ENCODE measurements around the gene BBS1.

Gene BBS1

GRCh38 chr11:66546966-66547661 lies 36.7 kb downstream of the BBS1 start:
- TF ChIP-seq POLR2AphosphoS5 (IDR thresholded peaks at IDR 0.05; ENCODE audit: low read depth, low read length) (no peak), REST (IDR thresholded peaks at IDR 0.05; ENCODE audit: insufficient read depth in 1 of 2, low read depth in 2 of 2, low read length in 2 of 2) (no peak)

GRCh38 chr11:66547662-66548009 lies 37.2 kb downstream of the BBS1 start:
- no peak for TF ChIP-seq TAF1 (IDR thresholded peaks at IDR 0.05; ENCODE audit: borderline replicate concordance, insufficient read depth, low read length)
- TF ChIP-seq POLR2AphosphoS5 (IDR thresholded peaks at IDR 0.05; ENCODE audit: low read depth, low read length) = no peak
- no peak for TF ChIP-seq SIN3A (IDR thresholded peaks at IDR 0.05; ENCODE audit: borderline replicate concordance, insufficient read depth, low read length)
- no peak for TF ChIP-seq REST (IDR thresholded peaks at IDR 0.05; ENCODE audit: insufficient read depth in 1 of 2, low read depth in 2 of 2, low read length in 2 of 2)
- TF ChIP-seq FOXP2 (optimal IDR thresholded peaks at IDR 0.05; ENCODE audit: borderline replicate concordance, extremely low read depth, extremely low read length, insufficient read depth) = no peak

GRCh38 chr11:66548041-66548440 lies 37.6 kb downstream of the BBS1 start:
- TF ChIP-seq POLR2AphosphoS5 (IDR thresholded peaks at IDR 0.05; ENCODE audit: low read depth, low read length) (no peak), REST (IDR thresholded peaks at IDR 0.05; ENCODE audit: insufficient read depth in 1 of 2, low read depth in 2 of 2, low read length in 2 of 2) (no peak), SIN3A (IDR thresholded peaks at IDR 0.05; ENCODE audit: borderline replicate concordance, insufficient read depth, low read length) (no peak), FOXP2 (optimal IDR thresholded peaks at IDR 0.05; ENCODE audit: borderline replicate concordance, extremely low read depth, extremely low read length, insufficient read depth) (no peak), TAF1 (IDR thresholded peaks at IDR 0.05; ENCODE audit: borderline replicate concordance, insufficient read depth, low read length) (no peak)

- no peak for TF ChIP-seq POLR2AphosphoS5 (IDR thresholded peaks at IDR 0.05; ENCODE audit: low read depth, low read length)
- no peak for TF ChIP-seq FOXP2 (optimal IDR thresholded peaks at IDR 0.05; ENCODE audit: borderline replicate concordance, extremely low read depth, extremely low read length, insufficient read depth)
- TF ChIP-seq REST (IDR thresholded peaks at IDR 0.05; ENCODE audit: insufficient read depth in 1 of 2, low read depth in 2 of 2, low read length in 2 of 2) = no peak
- no peak for TF ChIP-seq TAF1 (IDR thresholded peaks at IDR 0.05; ENCODE audit: borderline replicate concordance, insufficient read depth, low read length)
- no peak for TF ChIP-seq SIN3A (IDR thresholded peaks at IDR 0.05; ENCODE audit: borderline replicate concordance, insufficient read depth, low read length)
These were observed 38.6 kb downstream of the BBS1 start for GRCh38 chr11:66548774-66549630.
